MCF 10A (cell line): Measurements from ENCODE around the gene GMCL2. TPM values are rescaled to one million over a fixed set of nuclear protein-coding genes. Genes with fewer than 3 reads are reported as not detected.

Experiments
- BruUV-seq: library from RNA; stranded (reverse); fragments of 400-500 nt; replicated peaks from 2 replicates; lab custom pipeline; 2021; lab: Mats Ljungman, UMichigan
- CTCF ChIA-PET: fragments of 300-600 bp; sonication (Branson Sonifier 250); formaldehyde crosslinking; extraction: SDS; loops from one replicate; lab custom pipeline; 2021; ENCODE audit warnings: antibody characterized with exemption, inconsistent platforms; lab: Yijun Ruan, JAX
- POLR2A ChIA-PET: fragments of 300-600, 350-650 bp; sonication (Branson Sonifier 250); formaldehyde crosslinking; extraction: SDS; loops from one replicate; lab custom pipeline; 2020; ENCODE audit warnings: antibody characterized with exemption, inconsistent platforms; lab: Yijun Ruan, JAX
- DNase-seq: peaks from one replicate; pipeline ENCODE4 v3.0.0-alpha.2; 2018; ENCODE audit not compliant: unreplicated experiment
- H3K27ac Mint-ChIP-seq: one replicate; pipeline ENCODE4 v1.8.0; 2022; ENCODE audit warnings: mild to moderate bottlenecking, low read depth, mixed read lengths; ENCODE audit not compliant: unreplicated experiment
- H3K27me3 Mint-ChIP-seq: one replicate; pipeline ENCODE4 v1.8.0; 2022; ENCODE audit warnings: mixed read lengths; ENCODE audit not compliant: insufficient read depth, unreplicated experiment
- H3K36me3 Mint-ChIP-seq: one replicate; pipeline ENCODE4 v1.8.0; 2022; ENCODE audit warnings: mild to moderate bottlenecking, moderate library complexity, mixed read lengths; ENCODE audit not compliant: insufficient read depth, unreplicated experiment
- H3K4me1 Mint-ChIP-seq: one replicate; pipeline ENCODE4 v1.8.0; 2022; ENCODE audit warnings: mixed read lengths; ENCODE audit not compliant: insufficient read depth, unreplicated experiment
- H3K4me3 Mint-ChIP-seq: one replicate; pipeline ENCODE4 v1.8.0; 2022; ENCODE audit warnings: mild to moderate bottlenecking, moderate library complexity, mixed read lengths; ENCODE audit not compliant: unreplicated experiment
- H3K9me3 Mint-ChIP-seq: one replicate; pipeline ENCODE4 v1.8.0; 2022; ENCODE audit warnings: mixed read lengths; ENCODE audit not compliant: unreplicated experiment
- intact Hi-C: fragments of 100-400 bp; cut with micrococcal nuclease; formaldehyde crosslinking; loops from 2 replicates; pipeline ENCODE4 v1.14.1; 2022
- total RNA-seq: library from RNA; stranded (reverse); gene quantifications from 2 replicates; pipeline ENCODE4 v1.2.3, GENCODE V29; 2022
- TF ChIP-seq, protein P1 (sequence below): fragments of 200-600 bp; IDR thresholded peaks from one replicate; pipeline ENCODE4 v1.8.0; 2022; ENCODE audit warnings: antibody characterized with exemption, mild to moderate bottlenecking; ENCODE audit not compliant: unreplicated experiment

Gene GMCL2
- total RNA-seq, 1 experiment from 2014 or later = not detected

GRCh38 chr5:178137991-178138390, 49.2 kb downstream of the GMCL2 start:
- ChIA-PET CTCF (interaction anchor here (0.6 to 8.9 kb wide), 4 partner anchors 8 to 79 kb away, joined by 3 to 101 read pairs (median 50); no protein-coding TSS in a partner anchor), POLR2A (interaction anchor here (1.0 to 1.5 kb wide), 2 partner anchors 16 to 31 kb away, joined by 3 to 6 read pairs; partner anchors contain the start of gene NHP2)
- Mint-ChIP-seq H3K27ac (no peak overlapping the region), H3K4me1 (peaks cover 8% of the 10 kb centered on the region), H3K9me3 (no peaks in the 10 kb centered on the region), H3K36me3 (peaks cover 84% of the 10 kb centered on the region), H3K27me3 (no peaks in the 10 kb centered on the region), H3K4me3 (no peak overlapping the region)
- no TSS peak for BruUV-seq
- intact Hi-C loops = no loop called here
- TF ChIP-seq, protein P1, sequence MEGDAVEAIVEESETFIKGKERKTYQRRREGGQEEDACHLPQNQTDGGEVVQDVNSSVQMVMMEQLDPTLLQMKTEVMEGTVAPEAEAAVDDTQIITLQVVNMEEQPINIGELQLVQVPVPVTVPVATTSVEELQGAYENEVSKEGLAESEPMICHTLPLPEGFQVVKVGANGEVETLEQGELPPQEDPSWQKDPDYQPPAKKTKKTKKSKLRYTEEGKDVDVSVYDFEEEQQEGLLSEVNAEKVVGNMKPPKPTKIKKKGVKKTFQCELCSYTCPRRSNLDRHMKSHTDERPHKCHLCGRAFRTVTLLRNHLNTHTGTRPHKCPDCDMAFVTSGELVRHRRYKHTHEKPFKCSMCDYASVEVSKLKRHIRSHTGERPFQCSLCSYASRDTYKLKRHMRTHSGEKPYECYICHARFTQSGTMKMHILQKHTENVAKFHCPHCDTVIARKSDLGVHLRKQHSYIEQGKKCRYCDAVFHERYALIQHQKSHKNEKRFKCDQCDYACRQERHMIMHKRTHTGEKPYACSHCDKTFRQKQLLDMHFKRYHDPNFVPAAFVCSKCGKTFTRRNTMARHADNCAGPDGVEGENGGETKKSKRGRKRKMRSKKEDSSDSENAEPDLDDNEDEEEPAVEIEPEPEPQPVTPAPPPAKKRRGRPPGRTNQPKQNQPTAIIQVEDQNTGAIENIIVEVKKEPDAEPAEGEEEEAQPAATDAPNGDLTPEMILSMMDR = no peak
- DNase-seq = no peak

- TF ChIP-seq, protein P1 = no peak
- no peak for DNase-seq
- H3K36me3 Mint-ChIP-seq = peaks cover 74% of the 10 kb centered on the region
- no peaks in the 10 kb centered on the region for H3K9me3 Mint-ChIP-seq
- H3K27ac Mint-ChIP-seq = no peak overlapping the region
- no TSS peak for BruUV-seq
- H3K4me1 Mint-ChIP-seq = peaks cover 14% of the 10 kb centered on the region
- CTCF ChIA-PET = interaction anchor here (0.6 to 8.9 kb wide), 4 partner anchors 9 to 603 kb away, joined by 4 to 101 read pairs (median 52); no protein-coding TSS in a partner anchor
- H3K27me3 Mint-ChIP-seq = no peaks in the 10 kb centered on the region
- no peak overlapping the region for H3K4me3 Mint-ChIP-seq
- intact Hi-C loops = no loop called here
- POLR2A ChIA-PET = interaction anchor here (1.5 kb wide), 1 partner anchor 30 kb away, joined by 3 read pairs; no protein-coding TSS in a partner anchor
Observed at GRCh38 chr5:178136990-178137389, 50.2 kb downstream of the GMCL2 start.

Other genes with a start within 250 kb of the GMCL2 start
- not detected in 2 replicates for gene PROP1, start 191.1 kb downstream of the GMCL2 start, total RNA-seq
- gene N4BP3, start 73.8 kb downstream of the GMCL2 start, total RNA-seq = 0.33 and 0.56 TPM in 2 replicates
- gene RMND5B, start 56.4 kb downstream of the GMCL2 start, total RNA-seq = 53.0 and 56.5 TPM in 2 replicates
- gene NHP2, start 33.5 kb downstream of the GMCL2 start, total RNA-seq = 322 and 327 TPM in 2 replicates
- gene HNRNPAB, start 17.2 kb upstream of the GMCL2 start, total RNA-seq = 313 and 364 TPM in 2 replicates
- gene PHYKPL, start 45.4 kb upstream of the GMCL2 start, total RNA-seq = 112 and 115 TPM in 2 replicates